Mucosa of rectum (tissue), 2 donors: Measurements from ENCODE around the gene CAMLG.

Experiments used
- H3K27ac ChIP-seq, 2 donors: one replicate each; pipeline ENCODE4 v1.7.0; 2013; ENCODE audit warnings: inconsistent platforms in 2 of 2, low read depth in 2 of 2, low read length in 2 of 2
- H3K27me3 ChIP-seq, 2 donors: one replicate each; pipeline ENCODE4 v1.7.0; 2013; ENCODE audit warnings: low read length in 2 of 2; ENCODE audit not compliant: control insufficient read depth in 2 of 2, insufficient read depth in 2 of 2
- H3K36me3 ChIP-seq, 2 donors: one replicate each; pipeline ENCODE4 v1.7.0; 2013; ENCODE audit warnings: low read length in 2 of 2; ENCODE audit not compliant: control insufficient read depth in 2 of 2, insufficient read depth in 2 of 2
- H3K4me1 ChIP-seq, 2 donors: one replicate each; pipeline ENCODE4 v1.7.0; 2013; ENCODE audit warnings: low read length in 2 of 2, mild to moderate bottlenecking in 1 of 2; ENCODE audit not compliant: control insufficient read depth in 2 of 2, insufficient read depth in 2 of 2
- H3K4me3 ChIP-seq, 2 donors: one replicate each; pipeline ENCODE4 v1.7.0; 2013; ENCODE audit warnings: low read length in 2 of 2
- H3K9ac ChIP-seq, 2 donors: one replicate each; pipeline ENCODE4 v1.7.0; 2013; ENCODE audit warnings: low read length in 2 of 2, low read depth in 1 of 2, mild to moderate bottlenecking in 1 of 2
- H3K9me3 ChIP-seq, 2 donors: one replicate each; pipeline ENCODE4 v1.7.0; 2013; ENCODE audit warnings: low read length in 2 of 2; ENCODE audit not compliant: control insufficient read depth in 2 of 2
- donor health status: healthy.
- donor health status: Normal muscosa, but diverticular disease.

CAMLG gene

GRCh38 chr5:134772461-134773125 lies 34.2 kb downstream of the CAMLG start:
- Histone ChIP-seq H3K36me3 (peaks cover 28 to 61% of the 10 kb centered on the region in 2 donors), H3K9me3 (no peaks in the 10 kb centered on the region), H3K4me3 (no peak overlapping the region)

GRCh38 chr5:134777366-134777765 lies 39.0 kb downstream of the CAMLG start:
- Histone ChIP-seq H3K9ac (no peak overlapping the region), H3K9me3 (no peaks in the 10 kb centered on the region), H3K27me3 (no peaks in the 10 kb centered on the region), H3K36me3 (peaks cover 26 to 53% of the 10 kb centered on the region in 2 donors), H3K4me1 (no peaks in the 10 kb centered on the region), H3K27ac (no peak overlapping the region), H3K4me3 (no peak overlapping the region)

More at GRCh38 chr5:134772461-134773125, 34.2 kb downstream of the CAMLG start:
- Histone ChIP-seq H3K4me1 (no peaks in the 10 kb centered on the region), H3K9ac (no peak overlapping the region), H3K27me3 (no peaks in the 10 kb centered on the region), H3K27ac (no peak overlapping the region)

- Histone ChIP-seq H3K36me3 (peaks cover 38 to 47% of the 10 kb centered on the region in 2 donors), H3K27ac (no peak overlapping the region), H3K9me3 (no peaks in the 10 kb centered on the region), H3K4me3 (no peak overlapping the region), H3K9ac (no peak overlapping the region), H3K27me3 (no peaks in the 10 kb centered on the region), H3K4me1 (no peaks in the 10 kb centered on the region)
Observed at GRCh38 chr5:134784241-134784920, 46.0 kb downstream of the CAMLG start.

- peaks cover 41 to 48% of the 10 kb centered on the region in 2 donors for H3K36me3 ChIP-seq
Observed at GRCh38 chr5:134784946-134785620, 46.7 kb downstream of the CAMLG start.

GRCh38 chr5:134787692-134788091 lies 49.3 kb downstream of the CAMLG start:
- no peaks in the 10 kb centered on the region for H3K4me1 ChIP-seq
- no peak overlapping the region for H3K9ac ChIP-seq
- no peaks in the 10 kb centered on the region for H3K9me3 ChIP-seq
- no peaks in the 10 kb centered on the region for H3K27me3 ChIP-seq
- no peak overlapping the region for H3K27ac ChIP-seq
- no peak overlapping the region for H3K4me3 ChIP-seq
- H3K36me3 ChIP-seq = peaks cover 51 to 61% of the 10 kb centered on the region in 2 donors

More at GRCh38 chr5:134784946-134785620, 46.7 kb downstream of the CAMLG start:
- no peak overlapping the region for H3K9ac ChIP-seq
- H3K27me3 ChIP-seq = no peaks in the 10 kb centered on the region
- no peaks in the 10 kb centered on the region for H3K4me1 ChIP-seq
- H3K27ac ChIP-seq = no peak overlapping the region
- H3K9me3 ChIP-seq = no peaks in the 10 kb centered on the region
- no peak overlapping the region for H3K4me3 ChIP-seq

- no peak overlapping the region for H3K27ac ChIP-seq
- H3K4me1 ChIP-seq = no peaks in the 10 kb centered on the region
- H3K9ac ChIP-seq = no peak overlapping the region
- H3K4me3 ChIP-seq = no peak overlapping the region
- H3K36me3 ChIP-seq = peaks cover 52 to 73% of the 10 kb centered on the region in 2 donors
- no peaks in the 10 kb centered on the region for H3K27me3 ChIP-seq
- H3K9me3 ChIP-seq = no peaks in the 10 kb centered on the region
Observed at GRCh38 chr5:134791580-134791979, 53.2 kb downstream of the CAMLG start.

- H3K36me3 ChIP-seq = peaks cover 53 to 72% of the 10 kb centered on the region in 2 donors
- no peaks in the 10 kb centered on the region for H3K27me3 ChIP-seq
- no peaks in the 10 kb centered on the region for H3K4me1 ChIP-seq
- no peak overlapping the region for H3K27ac ChIP-seq
- H3K9me3 ChIP-seq = no peaks in the 10 kb centered on the region
- H3K9ac ChIP-seq = no peak overlapping the region
- no peak overlapping the region for H3K4me3 ChIP-seq
Observed at GRCh38 chr5:134792286-134792685, 53.9 kb downstream of the CAMLG start.

GRCh38 chr5:134793111-134793510 lies 54.8 kb downstream of the CAMLG start:
- no peak overlapping the region for H3K27ac ChIP-seq
- peaks cover 54 to 75% of the 10 kb centered on the region in 2 donors for H3K36me3 ChIP-seq
- no peaks in the 10 kb centered on the region for H3K4me1 ChIP-seq
- H3K9me3 ChIP-seq = no peaks in the 10 kb centered on the region
- no peak overlapping the region for H3K9ac ChIP-seq
- no peaks in the 10 kb centered on the region for H3K27me3 ChIP-seq
- no peak overlapping the region for H3K4me3 ChIP-seq

GRCh38 chr5:134794082-134794481 lies 55.7 kb downstream of the CAMLG start:
- Histone ChIP-seq H3K9me3 (no peaks in the 10 kb centered on the region), H3K9ac (no peak overlapping the region), H3K27ac (no peak overlapping the region), H3K27me3 (no peaks in the 10 kb centered on the region), H3K4me1 (no peaks in the 10 kb centered on the region), H3K36me3 (peaks cover 52 to 77% of the 10 kb centered on the region in 2 donors), H3K4me3 (no peak overlapping the region)

- Histone ChIP-seq H3K9ac (no peak overlapping the region), H3K27ac (no peak overlapping the region), H3K27me3 (no peaks in the 10 kb centered on the region), H3K4me3 (no peak overlapping the region), H3K9me3 (no peaks in the 10 kb centered on the region), H3K4me1 (no peaks in the 10 kb centered on the region), H3K36me3 (peaks cover 50 to 70% of the 10 kb centered on the region in 2 donors)
Observed at GRCh38 chr5:134794819-134795218, 56.5 kb downstream of the CAMLG start.
